HEK293 (cell line): ENCODE results near the gene C4orf50.

ENCODE experiments used
- CTCF ChIA-PET: fragments of 350-600 bp; formaldehyde crosslinking; extraction: SDS; loops from one replicate; lab custom pipeline; 2021; ENCODE audit warnings: antibody characterized with exemption; lab: Yijun Ruan, JAX
- POLR2A ChIA-PET: fragments of 300-600 bp; formaldehyde crosslinking; extraction: SDS; loops from one replicate; lab custom pipeline; 2020; ENCODE audit warnings: antibody characterized with exemption, inconsistent platforms; lab: Yijun Ruan, JAX
- H3K27ac ChIP-seq: fragments of 200-500 bp; sonication (Bioruptor generic); 2 replicates; pipeline ENCODE4 v1.5.1; 2014; ENCODE audit warnings: low read depth, low read length, control low read depth, inconsistent platforms; ENCODE audit errors: extremely low read depth
- H3K36me3 ChIP-seq, 2 experiments: fragments of 200-500 bp in 1 of 2; sonication (Bioruptor generic) in 1 of 2; 1 replicate in 1 of 2; 2 replicates in 1 of 2; pipeline ENCODE4 v1.5.1; 2014 to 2017; ENCODE audit warnings: inconsistent platforms in 2 of 2, low read length in 2 of 2; ENCODE audit not compliant: control insufficient read depth in 2 of 2, insufficient read depth in 1 of 2
- H3K4me1 ChIP-seq: fragments of 200-500 bp; sonication (Bioruptor generic); 2 replicates; pipeline ENCODE4 v1.5.1; 2014; ENCODE audit warnings: mild to moderate bottlenecking, low read length, inconsistent platforms; ENCODE audit not compliant: control insufficient read depth, insufficient read depth
- H3K4me3 ChIP-seq: 2 replicates; pipeline ENCODE4 v1.5.1; 2011; ENCODE audit warnings: low read depth, mild to moderate bottlenecking, control low read depth, low read length, moderate library complexity
- H3K9me3 ChIP-seq: fragments of 200-500 bp; sonication (Bioruptor generic); 2 replicates; pipeline ENCODE4 v1.5.1; 2014; ENCODE audit warnings: low read depth, low read length, inconsistent platforms; ENCODE audit not compliant: control insufficient read depth, insufficient read depth
- BCL11B ChIP-seq: fragments of 450-650 bp; formaldehyde crosslinking; IDR thresholded peaks from 2 replicates; pipeline ENCODE4 v1.5.1; 2016; ENCODE audit warnings: low read depth, missing biosample characterization, missing genetic modification characterization
- EGR2 ChIP-seq: fragments of 450-650 bp; formaldehyde crosslinking; IDR thresholded peaks from 2 replicates; pipeline ENCODE4 v1.5.1; 2016; ENCODE audit warnings: low read depth, missing biosample characterization, missing genetic modification characterization
- GLI2 ChIP-seq: fragments of 450-650 bp; formaldehyde crosslinking; IDR thresholded peaks from 2 replicates; pipeline ENCODE4; 2017; ENCODE audit warnings: missing biosample characterization, missing genetic modification characterization, low read depth, borderline replicate concordance
- GLIS2 ChIP-seq: fragments of 450-650 bp; formaldehyde crosslinking; IDR thresholded peaks from 2 replicates; pipeline ENCODE4 v1.5.1; 2016; ENCODE audit warnings: missing biosample characterization, missing genetic modification characterization
- INSM2 ChIP-seq: fragments of 450-650 bp; formaldehyde crosslinking; IDR thresholded peaks from 2 replicates; pipeline ENCODE4 v1.5.1; 2016; ENCODE audit warnings: missing biosample characterization, missing genetic modification characterization
- KLF9 ChIP-seq: fragments of 450-650 bp; formaldehyde crosslinking; IDR thresholded peaks from 2 replicates; pipeline ENCODE4 v1.5.1; 2016; ENCODE audit warnings: missing biosample characterization, missing genetic modification characterization, low read depth
- ZBTB1 ChIP-seq: fragments of 450-650 bp; formaldehyde crosslinking; IDR thresholded peaks from 2 replicates; pipeline ENCODE4 v1.5.1; 2016; ENCODE audit warnings: missing biosample characterization, missing genetic modification characterization
- ZBTB17 ChIP-seq: fragments of 450-650 bp; formaldehyde crosslinking; IDR thresholded peaks from 2 replicates; pipeline ENCODE4 v1.5.1; 2016; ENCODE audit warnings: missing biosample characterization, missing genetic modification characterization
- ZBTB26 ChIP-seq: fragments of 450-650 bp; formaldehyde crosslinking; optimal IDR thresholded peaks from 2 replicates; pipeline ENCODE3; 2016; ENCODE audit warnings: missing biosample characterization, mild to moderate bottlenecking, missing genetic modification characterization
- ZBTB6 ChIP-seq: fragments of 450-650 bp; formaldehyde crosslinking; IDR thresholded peaks from 2 replicates; pipeline ENCODE4 v1.5.1; 2017; ENCODE audit warnings: missing biosample characterization, missing genetic modification characterization
- ZFHX2 ChIP-seq: fragments of 450-650 bp; formaldehyde crosslinking; conservative IDR thresholded peaks from 2 replicates; pipeline ENCODE4 v1.5.1; 2016; ENCODE audit warnings: missing biosample characterization, missing genetic modification characterization
- ZNF112 ChIP-seq: fragments of 450-650 bp; formaldehyde crosslinking; IDR thresholded peaks from 2 replicates; pipeline ENCODE4 v1.5.0; 2017; ENCODE audit warnings: missing biosample characterization, missing genetic modification characterization
- ZNF138 ChIP-seq: fragments of 450-650 bp; formaldehyde crosslinking; IDR thresholded peaks from 2 replicates; pipeline ENCODE4 v1.5.1; 2016; ENCODE audit warnings: missing biosample characterization, missing genetic modification characterization, borderline replicate concordance
- ZNF174 ChIP-seq: fragments of 450-650 bp; formaldehyde crosslinking; IDR thresholded peaks from 2 replicates; pipeline ENCODE4 v1.5.0; 2017; ENCODE audit warnings: missing biosample characterization, mild to moderate bottlenecking, missing genetic modification characterization
- ZNF274 ChIP-seq, 2 experiments: fragments of 200-500 bp in 1 of 2; fragments of 450-650 bp in 1 of 2; sonication (Bioruptor generic) in 1 of 2; formaldehyde crosslinking in 1 of 2; IDR thresholded peaks; 2 replicates each; pipeline versions ENCODE4 v1.5.1 to v1.6.1; 2014 to 2016; ENCODE audit warnings: borderline replicate concordance in 1 of 2, inconsistent platforms in 1 of 2, low read length in 1 of 2, missing biosample characterization in 1 of 2, missing genetic modification characterization in 1 of 2
- ZNF280C ChIP-seq: fragments of 450-650 bp; formaldehyde crosslinking; IDR thresholded peaks from 2 replicates; pipeline ENCODE4 v1.5.1; 2016; ENCODE audit warnings: missing biosample characterization, missing genetic modification characterization
- ZNF48 ChIP-seq: fragments of 450-650 bp; formaldehyde crosslinking; IDR thresholded peaks from 2 replicates; pipeline ENCODE4 v1.5.1; 2016; ENCODE audit warnings: missing biosample characterization, missing genetic modification characterization
- ZNF621 ChIP-seq: fragments of 450-650 bp; formaldehyde crosslinking; IDR thresholded peaks from 2 replicates; pipeline ENCODE4 v1.5.1; 2017; ENCODE audit warnings: missing biosample characterization, missing genetic modification characterization
- ZNF639 ChIP-seq: fragments of 450-650 bp; formaldehyde crosslinking; IDR thresholded peaks from 2 replicates; pipeline ENCODE4 v1.5.1; 2016; ENCODE audit warnings: missing biosample characterization, missing genetic modification characterization
- ZNF664 ChIP-seq: fragments of 450-650 bp; formaldehyde crosslinking; IDR thresholded peaks from 2 replicates; pipeline ENCODE4 v1.5.1; 2016; ENCODE audit warnings: missing biosample characterization, missing genetic modification characterization
- ZNF670 ChIP-seq: fragments of 450-650 bp; formaldehyde crosslinking; IDR thresholded peaks from 2 replicates; pipeline ENCODE4 v1.5.1; 2016; ENCODE audit warnings: missing biosample characterization, missing genetic modification characterization, low read depth
- ZNF76 ChIP-seq: fragments of 450-650 bp; formaldehyde crosslinking; IDR thresholded peaks from 2 replicates; pipeline ENCODE4; 2016; ENCODE audit warnings: low read depth, missing biosample characterization, missing genetic modification characterization, borderline replicate concordance
- ZNF843 ChIP-seq: fragments of 450-650 bp; formaldehyde crosslinking; IDR thresholded peaks from 2 replicates; pipeline ENCODE4 v1.5.1; 2016; ENCODE audit warnings: missing biosample characterization, missing genetic modification characterization

C4orf50 gene

GRCh38 chr4:5982156-5982973 is 35.9 kb downstream of the C4orf50 start:
- TF ChIP-seq ZBTB17 (tag by site-specific recombination), result no peak
- TF ChIP-seq ZNF138, result no peak
- no peak for TF ChIP-seq ZNF664
- no peak for TF ChIP-seq BCL11B (tag by site-specific recombination)
- no peak for TF ChIP-seq ZNF280C (tag by site-specific recombination)
- no peak for TF ChIP-seq ZNF621 (tag by site-specific recombination)
- no peak for TF ChIP-seq ZNF274 (IDR thresholded peaks at IDR 0.05; ENCODE audit: low read length)
- TF ChIP-seq ZNF274 (tag by site-specific recombination; IDR thresholded peaks at IDR 0.05; ENCODE audit: borderline replicate concordance), result no peak
- no peak for TF ChIP-seq ZNF112 (tag by site-specific recombination)
- TF ChIP-seq GLIS2, result no peak
- TF ChIP-seq ZBTB26 (tag by site-specific recombination), result no peak
- TF ChIP-seq ZBTB6 (tag by site-specific recombination), result no peak
- TF ChIP-seq ZNF843 (tag by site-specific recombination), result no peak
- TF ChIP-seq KLF9 (tag by site-specific recombination), result no peak
- no peak for TF ChIP-seq ZBTB1 (tag by site-specific recombination)
- TF ChIP-seq ZNF174 (tag by site-specific recombination), result no peak
- POLR2A ChIA-PET, result no interaction called here
- Histone ChIP-seq H3K36me3 (no peaks in the 10 kb centered on the region), H3K4me3 (no peak overlapping the region), H3K27ac (no peak overlapping the region), H3K9me3 (no peaks in the 10 kb centered on the region), H3K4me1 (no peaks in the 10 kb centered on the region)
- CTCF ChIA-PET, result interaction anchor here (0.7 to 2.8 kb wide), 3 partner anchors 16 to 1367 kb away, joined by 3 to 15 read pairs (median 3); no protein-coding TSS in a partner anchor

GRCh38 chr4:5980436-5981155 is 37.6 kb downstream of the C4orf50 start:
- ChIA-PET CTCF (interaction anchor here (0.6 to 1.7 kb wide), 6 partner anchors 17 to 931 kb away, joined by 3 to 4 read pairs (median 3); no protein-coding TSS in a partner anchor), POLR2A (no interaction called here)
- Histone ChIP-seq H3K27ac (no peak overlapping the region), H3K9me3 (no peaks in the 10 kb centered on the region), H3K36me3 (no peaks in the 10 kb centered on the region), H3K4me1 (no peaks in the 10 kb centered on the region), H3K4me3 (no peak overlapping the region)
- no peak for TF ChIP-seq ZNF670
- TF ChIP-seq ZNF48 (tag by site-specific recombination), result no peak
- TF ChIP-seq ZFHX2, result peak; percentile 56
- TF ChIP-seq ZNF76, result 0 out of 2 replicates have a peak, but pooled peaks have one; percentile 23
- TF ChIP-seq ZNF639 (tag by site-specific recombination), result no peak
- TF ChIP-seq GLI2, result no peak
- TF ChIP-seq INSM2 (tag by site-specific recombination), result no peak
- peak; percentile 35; the same call in 1 of the 2 replicates for TF ChIP-seq EGR2 (tag by site-specific recombination)
